Spleen (tissue), 7 donors: ENCODE results near the gene ACBD3.

Source experiments
- CTCF ChIP-seq, 11 experiments: fragments of 200-600 bp in 7 of 11; fragments of 450-650 bp in 4 of 11; sonication (generic) in 4 of 11; IDR thresholded peaks in 8 of 11; conservative IDR thresholded peaks in 3 of 11; 1 replicate in 7 of 11; 2 replicates in 4 of 11; pipeline versions ENCODE4 v1.4.0 to v1.8.0; 2016 to 2021; ENCODE audit warnings: antibody characterized with exemption in 11 of 11, inconsistent platforms in 4 of 11, mild to moderate bottlenecking in 1 of 11
- POLR2A ChIP-seq, 3 donors: fragments of 450-650 bp; IDR thresholded peaks; one replicate each; pipeline ENCODE4 v1.5.1; 2017; ENCODE audit warnings: antibody characterized with exemption in 3 of 3, mild to moderate bottlenecking in 1 of 3
- POLR2AphosphoS5 ChIP-seq, 3 donors: sonication (generic); formaldehyde crosslinking; IDR thresholded peaks; one replicate each; pipeline ENCODE4 v1.5.1; 2017; ENCODE audit warnings: antibody characterized with exemption in 3 of 3
- donor health status: DM: no; HTN: no; CAD: no; lungs with moderate emphysema.
- donor health status: DM: no; HTN: no; CAD: no.
- donor health status: DM: no; HTN: no; CAD: no.

- TF ChIP-seq POLR2A (IDR thresholded peaks at IDR 0.05) (no peak), CTCF (IDR thresholded peaks at IDR 0.05 in 8 of 11, conservative IDR thresholded peaks at IDR 0.05 in 3 of 11) (no peak), POLR2AphosphoS5 (IDR thresholded peaks at IDR 0.05) (no peak)
Observed at GRCh38 chr1:226216056-226216455, 29.5 kb upstream of the ACBD3 start.
